ENCODE data around the gene PMM1.

DNA sequence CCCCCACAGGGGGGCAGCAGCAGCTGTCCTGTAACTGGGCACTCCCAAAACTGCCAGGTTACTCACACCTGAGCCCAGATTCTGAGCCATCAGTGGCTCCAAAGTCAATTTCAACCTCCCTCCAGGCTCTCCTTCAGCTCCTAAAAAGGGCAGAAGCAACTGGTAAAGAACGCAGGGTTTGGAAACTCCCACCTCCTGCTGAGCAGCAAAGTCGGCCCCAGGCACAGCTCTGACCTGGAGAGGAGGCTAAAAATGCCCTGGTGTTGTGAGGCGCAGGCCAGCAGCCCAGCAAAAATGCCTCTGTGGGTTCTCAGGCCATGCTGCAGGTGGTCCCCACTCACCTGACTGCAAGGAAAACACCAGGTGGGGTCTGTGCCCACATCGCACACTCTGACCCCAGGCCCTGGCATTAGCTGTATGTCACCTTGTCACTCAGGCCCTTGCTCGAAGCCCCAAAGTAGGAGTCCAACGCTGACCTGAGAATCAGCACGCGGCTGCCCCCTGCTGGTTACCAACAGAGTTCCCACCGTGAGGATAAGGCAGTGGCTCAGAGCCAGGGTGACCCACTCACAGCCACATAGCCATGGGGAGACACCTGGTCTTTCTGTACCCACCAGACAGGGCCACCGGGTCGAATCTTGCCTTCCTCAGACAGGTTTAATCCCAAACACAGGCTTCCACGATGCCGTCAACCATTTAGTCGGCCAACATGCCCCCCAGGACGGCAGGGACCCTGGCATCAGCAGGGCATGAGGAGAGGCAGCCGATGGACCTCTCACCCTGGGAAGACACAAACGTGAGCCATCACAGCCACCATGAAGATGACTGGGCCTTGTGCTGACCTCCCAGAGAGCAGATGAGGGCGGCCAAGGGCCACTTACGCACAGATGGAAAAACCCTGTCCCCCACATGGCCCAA lies 56.5 kb downstream of the PMM1 start:
- TF ChIP-seq, protein P1, sequence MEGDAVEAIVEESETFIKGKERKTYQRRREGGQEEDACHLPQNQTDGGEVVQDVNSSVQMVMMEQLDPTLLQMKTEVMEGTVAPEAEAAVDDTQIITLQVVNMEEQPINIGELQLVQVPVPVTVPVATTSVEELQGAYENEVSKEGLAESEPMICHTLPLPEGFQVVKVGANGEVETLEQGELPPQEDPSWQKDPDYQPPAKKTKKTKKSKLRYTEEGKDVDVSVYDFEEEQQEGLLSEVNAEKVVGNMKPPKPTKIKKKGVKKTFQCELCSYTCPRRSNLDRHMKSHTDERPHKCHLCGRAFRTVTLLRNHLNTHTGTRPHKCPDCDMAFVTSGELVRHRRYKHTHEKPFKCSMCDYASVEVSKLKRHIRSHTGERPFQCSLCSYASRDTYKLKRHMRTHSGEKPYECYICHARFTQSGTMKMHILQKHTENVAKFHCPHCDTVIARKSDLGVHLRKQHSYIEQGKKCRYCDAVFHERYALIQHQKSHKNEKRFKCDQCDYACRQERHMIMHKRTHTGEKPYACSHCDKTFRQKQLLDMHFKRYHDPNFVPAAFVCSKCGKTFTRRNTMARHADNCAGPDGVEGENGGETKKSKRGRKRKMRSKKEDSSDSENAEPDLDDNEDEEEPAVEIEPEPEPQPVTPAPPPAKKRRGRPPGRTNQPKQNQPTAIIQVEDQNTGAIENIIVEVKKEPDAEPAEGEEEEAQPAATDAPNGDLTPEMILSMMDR (IDR thresholded peaks at IDR 0.05; ENCODE audit: low read depth, low read length), result peak; percentile 75
- TF ChIP-seq POLR2A (IDR thresholded peaks at IDR 0.05; ENCODE audit: extremely low read depth, insufficient read length) (no peak), MYC (IDR thresholded peaks at IDR 0.05; ENCODE audit: low read depth, low read length) (no peak)
- TF ChIP-seq, protein P2, sequence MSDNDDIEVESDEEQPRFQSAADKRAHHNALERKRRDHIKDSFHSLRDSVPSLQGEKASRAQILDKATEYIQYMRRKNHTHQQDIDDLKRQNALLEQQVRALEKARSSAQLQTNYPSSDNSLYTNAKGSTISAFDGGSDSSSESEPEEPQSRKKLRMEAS (IDR thresholded peaks at IDR 0.05; ENCODE audit: low read depth, low read length), result no peak

Measured in NB4 (cell line).